ENCODE measurements around the gene C1QBP.
A peak's percentile ranks its signal among the peaks of the same experiment; 100 is the strongest.
"Not testable (repeated sequence)": the region's sequence is repeated elsewhere in the genome, so short reads cannot be mapped to it uniquely, and the experiment has no call there.

Gene C1QBP

GRCh38 chr17:5431234-5431633, 7.7 kb downstream of the C1QBP start:
- not testable (repeated sequence) for DNase-seq

DNA sequence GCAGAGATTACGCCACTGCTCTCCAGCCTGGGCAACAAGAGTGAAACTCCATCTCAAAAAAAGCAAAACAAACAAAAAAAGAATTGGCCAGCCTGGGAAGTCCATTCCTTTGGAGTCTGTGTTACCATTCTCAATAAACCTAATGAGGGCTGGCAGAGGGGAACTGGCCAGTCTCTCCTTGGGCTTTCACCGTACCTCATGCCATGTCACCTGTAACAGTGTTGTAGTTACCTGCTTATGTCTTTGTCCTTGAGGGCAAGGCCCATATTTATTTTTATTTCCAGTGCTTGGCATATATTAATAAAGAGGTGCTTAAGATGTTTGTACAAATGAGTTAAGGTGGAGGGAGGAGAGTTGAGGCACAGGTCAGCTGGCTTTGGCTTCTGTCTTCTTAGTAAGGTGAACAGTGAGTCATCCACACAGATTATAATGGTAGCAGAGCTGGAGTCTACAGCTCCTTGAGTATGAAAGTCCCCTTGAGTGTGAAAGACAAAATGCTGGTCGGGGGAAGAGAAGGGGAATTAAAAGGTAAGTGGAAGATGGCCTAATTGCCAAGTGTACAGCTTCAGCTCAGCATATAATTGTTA, 8.4 kb downstream of the C1QBP start:
- no peak for DNase-seq

DNA sequence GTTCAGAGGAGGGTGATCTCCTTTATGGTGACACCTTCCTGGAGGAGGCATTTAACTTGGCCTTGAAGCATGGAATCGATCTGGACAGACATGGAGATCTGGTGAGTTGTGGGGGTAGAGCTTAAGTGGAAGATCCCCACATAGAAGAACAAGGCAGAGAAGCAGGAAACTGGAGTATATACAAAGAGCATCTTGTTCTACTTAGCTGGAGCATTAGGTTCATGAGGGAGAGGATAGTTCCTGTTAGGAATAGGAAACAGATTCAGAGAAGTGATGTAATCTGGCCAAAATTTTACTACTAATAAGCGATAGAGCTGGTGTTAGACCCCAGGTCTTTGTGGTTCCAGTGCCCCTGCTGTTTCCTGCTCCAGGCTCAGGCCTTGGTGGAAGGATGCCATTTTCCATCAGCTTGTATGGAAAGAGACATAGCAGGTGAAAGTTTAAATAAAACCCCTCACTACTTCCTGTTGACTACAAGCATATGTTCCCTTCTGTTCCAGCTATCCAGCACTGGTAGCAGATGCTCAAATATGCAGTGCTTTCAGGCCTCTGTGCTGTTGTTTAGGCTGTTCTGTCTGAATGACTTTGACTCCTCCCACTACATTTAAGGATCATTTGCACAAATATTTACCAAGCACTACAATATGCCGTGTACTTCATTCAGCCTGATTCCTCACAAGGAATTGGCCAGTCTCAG, 9.6 kb downstream of the C1QBP start:
- DNase-seq: no peak

GRCh38 chr17:5425826-5426225, 13.1 kb downstream of the C1QBP start:
- DNase-seq: no peak

GRCh38 chr17:5424909-5425308, 14.0 kb downstream of the C1QBP start:
- no peak for DNase-seq

DNA sequence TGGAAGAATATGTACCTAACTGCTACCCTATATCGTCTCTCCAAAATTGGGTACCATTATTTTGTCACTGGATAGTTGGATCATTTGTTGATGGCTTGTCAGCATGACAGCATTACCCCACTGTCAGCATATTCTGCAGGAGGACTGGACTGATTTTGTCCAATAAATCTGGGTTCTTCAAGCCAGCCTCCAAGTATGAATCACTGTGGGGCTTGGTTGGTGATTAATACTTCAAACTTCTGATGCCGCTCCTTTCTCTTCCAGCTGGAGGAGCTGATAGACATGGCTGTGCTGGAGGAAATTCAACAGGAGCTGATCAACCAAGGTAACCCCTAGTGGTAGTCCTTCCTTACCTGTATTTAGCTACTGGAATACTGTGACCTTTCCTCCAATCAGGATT, 16.4 kb downstream of the C1QBP start:
- DNase-seq: no peak

DNA sequence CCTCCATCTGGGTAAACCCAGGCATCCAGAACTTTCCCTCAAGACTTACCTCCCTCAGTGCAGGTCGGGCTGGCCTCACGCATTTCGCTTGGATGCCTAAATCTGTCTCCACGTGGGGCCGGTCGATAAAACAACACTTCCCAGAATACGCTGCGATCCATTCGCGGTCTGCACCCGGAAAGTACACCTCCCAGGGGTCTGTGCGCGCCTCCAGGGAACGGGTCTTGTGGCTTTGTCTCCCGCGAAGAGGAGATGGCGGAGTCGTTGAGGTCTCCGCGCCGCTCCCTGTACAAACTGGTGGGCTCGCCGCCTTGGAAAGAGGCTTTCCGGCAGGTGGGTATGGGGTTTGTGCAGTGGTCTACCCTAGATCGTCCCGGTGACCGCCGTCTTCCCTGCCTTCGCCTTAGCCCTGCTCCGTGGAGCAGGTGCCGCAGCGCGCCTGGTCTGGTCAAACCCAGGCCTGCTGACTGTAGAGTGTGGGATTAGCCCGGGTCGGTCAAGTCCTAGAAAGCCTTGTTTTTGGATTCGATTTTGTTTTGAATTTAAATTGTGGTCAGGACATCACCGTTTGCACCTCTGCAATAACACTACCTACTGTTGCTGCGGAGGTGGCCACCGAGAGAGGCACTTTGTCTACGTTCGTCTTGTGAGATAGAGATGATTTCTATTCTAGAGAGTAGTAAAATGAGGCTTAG, 18.8 kb downstream of the C1QBP start, which contains the start of gene RPAIN:
TSS of gene RPAIN (plus strand) at position 224 of the 695 bp plus-strand sequence. CDS start at position 253, 29 bp downstream.
- DNase-seq: peak; percentile 96

DNA sequence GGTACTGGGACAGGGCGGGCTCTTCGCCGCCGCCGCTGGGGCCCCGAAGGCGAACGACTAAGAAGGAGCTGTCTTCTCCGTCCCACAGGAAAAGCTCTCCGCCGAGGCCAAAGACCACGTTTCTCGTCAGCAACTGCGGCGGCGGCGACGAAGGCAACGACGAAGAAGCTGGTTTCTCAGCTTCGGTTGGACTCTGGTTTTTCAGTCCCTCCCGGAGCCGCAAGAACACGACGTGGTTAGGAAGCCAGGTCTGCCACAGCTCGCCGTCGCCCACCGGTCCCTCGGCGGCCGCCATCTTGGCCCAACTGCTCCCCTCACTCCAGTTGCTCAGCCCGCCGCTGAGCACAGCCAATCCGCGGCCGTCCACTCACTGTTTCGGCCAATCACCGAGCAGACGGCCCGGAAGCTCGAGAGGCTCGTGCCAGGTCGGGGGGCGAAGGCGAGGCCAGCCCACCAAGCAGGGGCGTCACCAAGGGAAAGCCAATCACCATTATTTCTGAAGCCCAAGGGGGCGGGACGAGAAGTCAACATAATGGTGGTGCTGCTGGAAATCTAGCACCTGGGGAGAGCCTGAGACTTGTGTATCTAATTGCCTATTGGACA, 19.5 kb downstream of the C1QBP start, which contains the start of gene NUP88:
TSS of gene NUP88 (minus strand) at position 307 of the 603 bp plus-strand sequence. CDS start at position 295, 12 bp downstream.
- peak; percentile 99 for DNase-seq

DNA sequence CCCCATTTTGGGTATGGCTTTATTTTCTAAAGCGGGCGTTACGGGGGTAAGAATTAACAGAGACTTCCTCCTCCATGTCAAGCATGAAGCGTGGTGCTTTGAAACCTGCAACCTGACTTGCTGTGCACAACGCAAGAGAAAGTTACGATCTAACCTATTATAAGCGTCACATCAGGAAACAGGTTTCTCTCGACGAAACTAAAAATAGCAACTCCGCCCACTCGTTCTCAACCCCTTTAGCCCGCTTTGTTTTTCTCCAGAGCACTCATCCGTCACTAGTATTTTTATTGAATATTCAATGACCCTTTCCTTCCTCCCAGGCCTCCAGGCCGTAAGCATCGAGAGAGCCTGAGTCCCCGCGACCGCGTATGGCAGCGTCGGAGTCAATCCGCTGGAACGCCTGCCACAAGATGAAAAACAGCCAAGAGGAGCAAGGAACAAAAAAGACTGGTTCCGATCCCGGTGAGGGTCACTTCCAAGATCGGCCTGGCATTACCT, 20.0 kb downstream of the C1QBP start:
- peak; percentile 69 for DNase-seq

- no peak for DNase-seq
These were observed 22.1 kb downstream of the C1QBP start for GRCh38 chr17:5416901-5417300.

- no peak for DNase-seq
These were observed 25.3 kb downstream of the C1QBP start for GRCh38 chr17:5413682-5414081.

DNA sequence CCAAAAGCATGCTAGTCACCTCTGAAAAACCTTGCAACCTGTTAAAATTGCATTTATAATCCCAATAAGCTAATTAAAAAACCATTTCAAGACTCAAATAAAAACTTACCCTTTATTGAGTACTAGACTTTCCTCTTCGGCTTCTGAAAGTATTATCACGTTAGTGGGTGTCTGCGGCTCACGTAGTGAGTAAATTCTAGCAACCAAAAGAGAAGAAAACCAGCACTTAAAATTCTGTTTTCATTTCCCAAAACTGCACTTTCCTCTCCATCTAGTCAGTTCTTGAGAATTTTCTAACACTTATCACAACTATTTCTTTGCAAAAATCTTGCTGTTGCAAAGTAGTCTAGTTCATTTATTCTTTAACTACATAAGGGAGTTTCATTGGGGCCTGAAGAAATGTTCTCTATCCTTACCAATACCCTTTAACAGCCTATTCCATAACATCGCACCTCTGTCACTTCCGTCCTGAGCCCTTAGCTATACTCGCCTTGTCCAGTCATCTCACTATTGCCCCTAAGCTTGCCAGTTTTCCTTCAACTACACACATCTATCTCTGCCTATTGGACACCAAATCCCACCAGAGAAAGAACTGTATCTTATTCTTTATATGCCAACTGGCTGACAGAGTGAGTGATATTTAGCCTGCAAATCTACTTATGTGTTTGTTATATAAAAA, 28.2 kb downstream of the C1QBP start:
- DNase-seq: no peak

- DNase-seq: peak; percentile 50
These were observed 30.8 kb downstream of the C1QBP start for GRCh38 chr17:5408186-5408585.

DNA sequence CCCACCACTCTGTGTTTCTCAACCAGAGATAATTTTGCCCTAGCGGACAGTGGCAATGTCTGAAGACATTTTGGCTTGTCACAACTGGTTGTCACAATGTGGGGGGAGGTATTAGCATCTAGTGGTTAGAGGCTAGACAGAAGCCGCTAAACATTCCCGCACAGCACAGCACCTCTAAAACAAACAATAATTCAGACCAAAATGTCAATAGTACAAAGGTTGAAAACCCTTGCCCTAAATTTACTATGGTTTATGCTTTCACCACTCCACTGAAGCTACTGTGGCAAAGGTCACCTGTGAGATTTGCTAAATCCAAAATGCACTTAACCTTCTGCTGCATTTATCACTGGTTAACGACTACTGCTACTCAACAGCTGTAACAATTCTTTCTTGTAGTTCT, 33.6 kb downstream of the C1QBP start:
- DNase-seq: no peak

DNA sequence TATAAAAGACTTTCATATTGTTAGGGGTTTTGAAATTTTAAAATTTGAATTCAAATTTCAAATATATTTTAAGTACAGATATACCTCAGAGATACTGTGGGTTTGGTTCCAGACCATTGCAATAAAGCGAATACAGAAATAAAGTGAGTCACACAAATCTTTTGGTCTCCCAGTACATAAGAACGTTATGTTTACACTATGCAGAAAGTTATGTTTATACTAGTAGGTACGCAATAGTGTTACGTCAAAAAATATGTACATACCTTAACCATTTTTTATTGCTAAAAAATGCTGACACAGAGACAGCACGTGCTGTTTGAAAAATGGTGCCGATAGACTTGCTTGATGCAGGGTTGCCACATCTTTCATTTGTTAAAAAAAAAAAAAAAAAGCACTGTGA, 39.2 kb downstream of the C1QBP start:
- no peak for DNase-seq

GRCh38 chr17:5396612-5397011, 42.3 kb downstream of the C1QBP start:
- no peak for DNase-seq

DNA sequence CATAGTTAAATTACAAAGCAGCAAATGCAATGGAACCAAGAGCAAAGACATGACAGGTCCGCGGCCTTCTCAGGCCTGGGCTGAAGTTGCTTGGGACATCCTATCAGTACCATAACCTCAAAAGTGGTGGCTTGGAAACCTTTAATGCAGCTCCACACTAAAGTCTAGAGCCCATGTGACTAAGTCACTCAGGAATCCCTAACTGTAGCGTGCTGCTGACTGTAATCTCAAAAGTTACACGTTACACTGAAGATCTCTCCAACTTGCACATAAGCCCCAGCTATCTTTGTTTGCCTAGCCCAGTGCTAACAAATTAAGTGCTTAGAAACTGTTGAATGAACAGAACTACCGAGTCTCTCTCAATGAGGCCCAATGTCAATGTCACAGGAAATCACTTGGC, 47.3 kb downstream of the C1QBP start:
- no peak for DNase-seq

Data from hematopoietic multipotent progenitor cell treated with erythropoietin and hydrocortisone succinate and interleukin-3 and kit ligand, for 6 days (in vitro differentiated cells).